IMR-90 (cell line): ENCODE results near the gene USP35. TPM values are rescaled to one million over a fixed set of nuclear protein-coding genes. Genes with fewer than 3 reads are reported as not detected.

Experiments
- ATAC-seq: fragments of 200-7000 bp; cut with Tn5 transposase; 2 replicates; pipeline ENCODE4 v1.9.1; 2020; ENCODE audit warnings: low read depth, mild to moderate bottlenecking, moderate library complexity
- BruUV-seq: library from RNA; stranded (reverse); fragments of 400-500 nt; replicated peaks from 2 replicates; lab custom pipeline; 2021; lab: Mats Ljungman, UMichigan
- CTCF ChIA-PET: fragments of 300-600 bp; formaldehyde crosslinking; extraction: SDS; loops from one replicate; lab custom pipeline; 2021; ENCODE audit warnings: antibody characterized with exemption; lab: Yijun Ruan, JAX
- POLR2A ChIA-PET: fragments of 300-600 bp; sonication (Branson Sonifier 250); formaldehyde crosslinking; loops from one replicate; lab custom pipeline; 2022; ENCODE audit warnings: antibody characterized with exemption; ENCODE audit not compliant: unreplicated experiment; lab: Charles Lee
- DNase-seq: peaks from one replicate; pipeline ENCODE4 v3.0.0; 2013
- H2AFZ ChIP-seq: replicated peaks from 2 replicates; pipeline ENCODE3; 2013; ENCODE audit warnings: low read length, mild to moderate bottlenecking; ENCODE audit not compliant: poor library complexity
- H2AK5ac ChIP-seq: 2 replicates; pipeline ENCODE4 v1.6.1; 2013; ENCODE audit warnings: low read depth, low read length, inconsistent platforms
- H2AK9ac ChIP-seq: replicated peaks from 2 replicates; pipeline ENCODE3; 2013; ENCODE audit warnings: mild to moderate bottlenecking, low read depth, low read length, moderate library complexity; ENCODE audit not compliant: poor library complexity
- H2BK120ac ChIP-seq: 2 replicates; pipeline ENCODE4 v1.6.1; 2013; ENCODE audit warnings: low read depth, low read length, inconsistent platforms
- H2BK15ac ChIP-seq: 3 replicates; pipeline ENCODE4 v1.6.1; 2013; ENCODE audit warnings: low read depth, low read length, inconsistent platforms
- H2BK20ac ChIP-seq: 2 replicates; pipeline ENCODE4 v1.6.1; 2013; ENCODE audit warnings: low read depth, mild to moderate bottlenecking, inconsistent platforms, low read length, moderate library complexity
- H2BK5ac ChIP-seq: 2 replicates; pipeline ENCODE4 v1.6.1; 2013; ENCODE audit warnings: mild to moderate bottlenecking, low read depth, low read length, inconsistent platforms; ENCODE audit not compliant: poor library complexity, severe bottlenecking
- H3K14ac ChIP-seq: replicated peaks from 2 replicates; pipeline ENCODE4 v1.6.1; 2013; ENCODE audit warnings: low read depth, low read length, inconsistent platforms
- H3K18ac ChIP-seq: 2 replicates; pipeline ENCODE4 v1.6.1; 2013; ENCODE audit warnings: low read depth, low read length, control low read depth
- H3K23ac ChIP-seq: 2 replicates; pipeline ENCODE4 v1.6.1; 2013; ENCODE audit warnings: low read depth, low read length, inconsistent platforms
- H3K27ac ChIP-seq: 2 replicates; pipeline ENCODE4 v1.5.1; 2013; ENCODE audit warnings: mild to moderate bottlenecking, control low read depth, low read length; ENCODE audit not compliant: insufficient read depth
- H3K27me3 ChIP-seq: 2 replicates; pipeline ENCODE4 v1.6.1; 2013; ENCODE audit warnings: low read length; ENCODE audit not compliant: control insufficient read depth, insufficient read depth
- H3K36me3 ChIP-seq: 2 replicates; pipeline ENCODE4 v1.6.1; 2013; ENCODE audit warnings: low read length, mixed read lengths; ENCODE audit not compliant: control insufficient read depth, insufficient read depth
- H3K4ac ChIP-seq: 2 replicates; pipeline ENCODE4 v1.6.1; 2013; ENCODE audit warnings: low read depth, low read length, inconsistent platforms
- H3K4me1 ChIP-seq: 2 replicates; pipeline ENCODE4 v1.6.1; 2013; ENCODE audit warnings: low read length, mixed read lengths; ENCODE audit not compliant: control insufficient read depth, insufficient read depth
- H3K4me2 ChIP-seq: 2 replicates; pipeline ENCODE4 v1.6.1; 2013; ENCODE audit warnings: low read depth, mild to moderate bottlenecking, control low read depth, low read length, moderate library complexity
- H3K4me3 ChIP-seq: 2 replicates; pipeline ENCODE4 v1.5.1; 2013; ENCODE audit warnings: low read depth, mild to moderate bottlenecking, control low read depth, low read length, moderate library complexity; ENCODE audit not compliant: insufficient read depth
- H3K56ac ChIP-seq: 2 replicates; pipeline ENCODE4 v1.6.1; 2013; ENCODE audit warnings: low read length, inconsistent platforms; ENCODE audit not compliant: insufficient read depth; ENCODE audit errors: extremely low read depth
- H3K79me1 ChIP-seq, 2 experiments: 2 replicates each; pipeline ENCODE4 v1.6.1; 2013; ENCODE audit warnings: low read length in 2 of 2, inconsistent platforms in 1 of 2, low read depth in 1 of 2
- H3K9ac ChIP-seq: 2 replicates; pipeline ENCODE4 v1.6.1; 2013; ENCODE audit warnings: low read depth, low read length, control low read depth
- H3K9me1 ChIP-seq: 2 replicates; pipeline ENCODE4 v1.6.1; 2013; ENCODE audit warnings: low read length, inconsistent platforms; ENCODE audit not compliant: insufficient read depth
- H3K9me3 ChIP-seq: 2 replicates; pipeline ENCODE4 v1.6.1; 2013; ENCODE audit warnings: low read length; ENCODE audit not compliant: control insufficient read depth, insufficient read depth
- H4K20me1 ChIP-seq: 2 replicates; pipeline ENCODE4 v1.6.1; 2013; ENCODE audit warnings: low read length, inconsistent platforms; ENCODE audit not compliant: insufficient read depth
- H4K5ac ChIP-seq: 2 replicates; pipeline ENCODE4 v1.6.1; 2013; ENCODE audit warnings: mild to moderate bottlenecking, low read depth, low read length, control low read depth
- H4K8ac ChIP-seq, 2 experiments: 2 replicates each; pipeline ENCODE4 v1.6.1; 2013; ENCODE audit warnings: low read depth in 2 of 2, low read length in 2 of 2, control low read depth in 1 of 2, inconsistent platforms in 1 of 2
- H4K91ac ChIP-seq: 2 replicates; pipeline ENCODE4 v1.6.1; 2013; ENCODE audit warnings: low read depth, low read length, inconsistent platforms; ENCODE audit not compliant: insufficient read depth
- BHLHE40 ChIP-seq: fragments of 150-350 bp; IDR thresholded peaks from 2 replicates; pipeline ENCODE4 v1.6.1; 2016; ENCODE audit warnings: mild to moderate bottlenecking, low read depth, low read length
- CEBPB ChIP-seq: IDR thresholded peaks from 2 replicates; pipeline ENCODE4 v1.6.1; 2012; ENCODE audit warnings: low read depth, low read length, improper control_type of control experiment
- CHD1 ChIP-seq: IDR thresholded peaks from 2 replicates; pipeline ENCODE4 v1.6.1; 2012; ENCODE audit warnings: low read depth, low read length, improper control_type of control experiment
- CTCF ChIP-seq: conservative IDR thresholded peaks from 2 replicates; pipeline ENCODE4 v1.5.1; 2012; ENCODE audit warnings: mild to moderate bottlenecking, low read depth, low read length, improper control_type of control experiment
- ELK1 ChIP-seq: fragments of 150-350 bp; IDR thresholded peaks from 2 replicates; pipeline ENCODE4 v1.6.1; 2016; ENCODE audit warnings: low read depth, mild to moderate bottlenecking, low read length, moderate library complexity, borderline replicate concordance
- FOS ChIP-seq: fragments of 150-350 bp; IDR thresholded peaks from 2 replicates; pipeline ENCODE4 v1.6.1; 2016; ENCODE audit warnings: low read depth, low read length
- MAFK ChIP-seq: IDR thresholded peaks from 2 replicates; pipeline ENCODE4 v1.6.1; 2012; ENCODE audit warnings: low read depth, low read length, improper control_type of control experiment
- MAZ ChIP-seq: IDR thresholded peaks from 2 replicates; pipeline ENCODE4 v1.6.1; 2012; ENCODE audit warnings: low read depth, mild to moderate bottlenecking, low read length, improper control_type of control experiment, moderate library complexity, borderline replicate concordance
- MXI1 ChIP-seq: IDR thresholded peaks from 2 replicates; pipeline ENCODE4 v1.6.1; 2012; ENCODE audit warnings: low read depth, mild to moderate bottlenecking, low read length, moderate library complexity, borderline replicate concordance
- NFE2L2 ChIP-seq: fragments of 150-350 bp; IDR thresholded peaks from 2 replicates; pipeline ENCODE4 v1.6.1; 2016; ENCODE audit warnings: low read depth, mild to moderate bottlenecking, low read length
- POLR2A ChIP-seq: IDR thresholded peaks from 2 replicates; pipeline ENCODE4 v1.6.1; 2012; ENCODE audit warnings: mild to moderate bottlenecking, low read depth, low read length
- RAD21 ChIP-seq: IDR thresholded peaks from 2 replicates; pipeline ENCODE4 v1.6.1; 2012; ENCODE audit warnings: low read length, improper control_type of control experiment
- RCOR1 ChIP-seq: IDR thresholded peaks from 2 replicates; pipeline ENCODE4 v1.6.1; 2012; ENCODE audit warnings: mild to moderate bottlenecking, low read length, improper control_type of control experiment; ENCODE audit not compliant: insufficient replicate concordance
- RFX5 ChIP-seq: IDR thresholded peaks from 2 replicates; pipeline ENCODE4 v1.8.0; 2012; ENCODE audit warnings: low read depth, mild to moderate bottlenecking, low read length, moderate library complexity
- SMC3 ChIP-seq: fragments of 150-350 bp; IDR thresholded peaks from 2 replicates; pipeline ENCODE4 v1.6.1; 2016; ENCODE audit warnings: low read depth, mild to moderate bottlenecking, antibody characterized with exemption, low read length, moderate library complexity
- USF2 ChIP-seq: fragments of 150-350 bp; IDR thresholded peaks from 2 replicates; pipeline ENCODE4 v1.6.1; 2017; ENCODE audit warnings: mild to moderate bottlenecking, antibody characterized with exemption, low read length, low read depth
- WGBS, 2 experiments: methylation state at CpG; one replicate each; pipeline versions ENCODE4 v1.1.5 to v1.1.7; 2013; ENCODE audit warnings: missing lambda C conversion rate in 2 of 2; ENCODE audit not compliant: insufficient read length in 1 of 2; ENCODE audit errors: extremely low coverage in 2 of 2; 5-methylcytosine and 5-hydroxymethylcytosine counted together
- dilution Hi-C: fragments of 300-500 bp; cut with HindIII; formaldehyde crosslinking; loops from one replicate; pipeline ENCODE4 v1.14.3; 2018; ENCODE audit warnings: low sequenced_read_pairs; ENCODE audit not compliant: unreplicated experiment
- in situ Hi-C: fragments of 300-500 bp; cut with MboI; formaldehyde crosslinking; loops from 3 replicates; pipeline ENCODE4 v1.14.3; 2019; ENCODE audit warnings: low sequenced_read_pairs, inconsistent platforms, mixed read lengths
- intact Hi-C: fragments of 100-400 bp; cut with micrococcal nuclease; formaldehyde crosslinking; loops from 2 replicates; pipeline ENCODE4 v1.10.0; 2022
- polyA plus RNA-seq, 3 experiments: library from polyadenylated mRNA; depleted of rRNA; stranded (reverse); fragments of >200 nt; gene quantifications; 2 replicates each; pipeline ENCODE4 v1.2.3, GENCODE V29; 2012; ENCODE audit warnings: low replicate concordance in 1 of 3
- total RNA-seq: library from RNA; depleted of rRNA; stranded (reverse); fragments of >200 nt; gene quantifications from 2 replicates; pipeline ENCODE4 v1.2.3, GENCODE V29; 2012

The USP35 gene
- total and polyA plus RNA-seq, 2 of the 4 experiments (the other 2 are of a cell fraction), result 2.7 to 11.3 TPM

GRCh38 chr11:78192223-78192719 is 3.6 kb downstream of the USP35 start:
- no TSS peak for BruUV-seq
- DNase-seq (no peak), ATAC-seq (no peak)
- H3K23ac ChIP-seq, result no peak overlapping the region
- no peak overlapping the region for H3K4me2 ChIP-seq
- no peak overlapping the region for H3K27ac ChIP-seq
- no peak overlapping the region for H2AK9ac ChIP-seq
- no peak overlapping the region for H3K18ac ChIP-seq
- no peak overlapping the region; the same call in 1 of the 2 replicates for H3K14ac ChIP-seq
- no peak overlapping the region for H2BK20ac ChIP-seq
- peaks cover 9% of the 10 kb centered on the region for H3K4me1 ChIP-seq
- peaks cover 44% of the 10 kb centered on the region for H4K20me1 ChIP-seq
- H2AK5ac ChIP-seq, result no peak overlapping the region
- dilution Hi-C loops, result no loop called here
- CTCF ChIA-PET, result interaction anchor here (0.6 kb wide), 1 partner anchor 83 kb away, joined by 4 read pairs; no protein-coding TSS in a partner anchor
- intact Hi-C loops, result no loop called here
- H2BK15ac ChIP-seq, result no peak overlapping the region
- H3K4ac ChIP-seq, result no peak overlapping the region
- peaks cover 46 to 85% of the 10 kb centered on the region in 2 experiments for H3K79me1 ChIP-seq
- H3K56ac ChIP-seq, result no peak overlapping the region
- 89% methylated on average over 5 of the region's 6 CpGs; no CpG with 5 or more reads in 1 of the 2 experiments for WGBS, 2 experiments
- H4K8ac ChIP-seq, result no peak overlapping the region
- in situ Hi-C loops, result no loop called here
- H2BK120ac ChIP-seq, result no peak overlapping the region
- peak overlapping the region; percentile 37 for H2AFZ ChIP-seq
- no peaks in the 10 kb centered on the region for H3K9me3 ChIP-seq
- H3K27me3 ChIP-seq, result no peaks in the 10 kb centered on the region
- H4K91ac ChIP-seq, result no peak overlapping the region
- POLR2A ChIA-PET, result no interaction called here
- no peak overlapping the region for H2BK5ac ChIP-seq
- peaks cover 1% of the 10 kb centered on the region; the same call in 1 of the 2 replicates for H3K36me3 ChIP-seq
- TF ChIP-seq SMC3 (no peak), RCOR1 (no peak), MAZ (no peak), MXI1 (no peak), ELK1 (no peak), CHD1 (no peak), USF2 (no peak), NFE2L2 (no peak), CEBPB (no peak), MAFK (no peak), FOS (no peak), RAD21 (no peak), POLR2A (no peak), BHLHE40 (no peak), CTCF (no peak), RFX5 (no peak)
- peaks cover 16% of the 10 kb centered on the region for H3K9me1 ChIP-seq
- no peak overlapping the region for H4K5ac ChIP-seq
- no peak overlapping the region for H3K4me3 ChIP-seq
- H3K9ac ChIP-seq, result no peak overlapping the region
